NCI-H1417 (cell line): Measurements from ENCODE around the gene CDC42EP3.

Experiments
- DNase-seq, 3 experiments: peaks; one replicate each; lab custom pipeline; 2025; lab: John Stamatoyannopoulos, UW

Gene CDC42EP3, protein sequence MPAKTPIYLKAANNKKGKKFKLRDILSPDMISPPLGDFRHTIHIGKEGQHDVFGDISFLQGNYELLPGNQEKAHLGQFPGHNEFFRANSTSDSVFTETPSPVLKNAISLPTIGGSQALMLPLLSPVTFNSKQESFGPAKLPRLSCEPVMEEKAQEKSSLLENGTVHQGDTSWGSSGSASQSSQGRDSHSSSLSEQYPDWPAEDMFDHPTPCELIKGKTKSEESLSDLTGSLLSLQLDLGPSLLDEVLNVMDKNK

GRCh38 chr2:37671009-37671815, at the start of gene CDC42EP3:
Gene CDC42EP3 (minus strand): TSS chr2:37671642. CDS start chr2:37646587, 25,055 bp downstream.
- peak; percentile 56 to 94 (median 94) for DNase-seq

GRCh38 chr2:37721201-37721560, 49.7 kb upstream of the CDC42EP3 start:
- no peak for DNase-seq

GRCh38 chr2:37720533-37721200, 49.2 kb upstream of the CDC42EP3 start:
- no peak for DNase-seq

- no peak for DNase-seq
Observed at GRCh38 chr2:37718515-37719161, 47.2 kb upstream of the CDC42EP3 start.

DNA sequence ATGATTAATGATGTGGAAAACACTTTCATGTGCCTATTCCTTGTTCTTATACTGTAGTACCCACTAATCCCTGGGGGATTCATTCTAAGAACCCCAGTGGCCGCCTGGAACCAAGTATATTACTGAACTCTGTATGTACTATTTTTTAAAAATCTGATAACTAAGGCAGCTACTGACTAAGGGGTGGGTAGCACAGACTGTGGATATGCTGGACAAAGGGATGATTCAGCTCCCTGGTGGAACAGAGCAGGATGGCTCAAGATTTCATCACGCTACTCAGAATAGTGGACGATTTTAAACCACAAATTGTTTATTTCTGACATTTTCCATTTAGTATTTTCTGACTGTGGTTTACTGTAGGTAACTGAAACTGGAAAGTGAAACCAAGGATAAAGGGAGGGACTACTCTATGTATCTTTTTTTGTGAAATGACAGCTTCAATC, 41.8 kb upstream of the CDC42EP3 start:
- no peak for DNase-seq

GRCh38 chr2:37711831-37712230, 40.4 kb upstream of the CDC42EP3 start:
- no peak for DNase-seq

DNA sequence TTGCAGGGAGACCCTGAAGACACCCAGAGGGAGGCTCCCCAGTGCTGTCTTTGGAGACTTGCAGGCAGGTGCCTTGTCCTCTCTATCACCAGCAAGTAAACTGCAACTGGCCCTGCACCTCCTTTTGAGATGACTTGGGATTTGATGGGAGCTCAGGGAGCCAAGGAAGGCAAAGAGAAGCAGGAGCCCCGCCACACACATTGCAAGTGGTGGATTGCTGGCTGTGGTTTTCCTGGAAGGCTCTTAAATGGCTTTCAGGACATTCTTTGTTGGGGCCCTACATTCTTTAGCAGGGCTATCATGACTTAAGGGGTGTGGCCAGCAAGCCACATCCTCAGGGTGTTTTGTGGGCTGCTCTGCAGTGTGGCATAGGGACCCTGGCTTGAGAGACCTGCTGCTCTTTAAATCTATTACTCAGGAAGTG, 39.9 kb upstream of the CDC42EP3 start:
- no peak for DNase-seq

GRCh38 chr2:37709111-37709510, 37.7 kb upstream of the CDC42EP3 start:
- DNase-seq = no peak

- DNase-seq = no peak
Observed at GRCh38 chr2:37708146-37708545, 36.7 kb upstream of the CDC42EP3 start.

GRCh38 chr2:37707393-37707792, 36.0 kb upstream of the CDC42EP3 start:
- no peak for DNase-seq

DNA sequence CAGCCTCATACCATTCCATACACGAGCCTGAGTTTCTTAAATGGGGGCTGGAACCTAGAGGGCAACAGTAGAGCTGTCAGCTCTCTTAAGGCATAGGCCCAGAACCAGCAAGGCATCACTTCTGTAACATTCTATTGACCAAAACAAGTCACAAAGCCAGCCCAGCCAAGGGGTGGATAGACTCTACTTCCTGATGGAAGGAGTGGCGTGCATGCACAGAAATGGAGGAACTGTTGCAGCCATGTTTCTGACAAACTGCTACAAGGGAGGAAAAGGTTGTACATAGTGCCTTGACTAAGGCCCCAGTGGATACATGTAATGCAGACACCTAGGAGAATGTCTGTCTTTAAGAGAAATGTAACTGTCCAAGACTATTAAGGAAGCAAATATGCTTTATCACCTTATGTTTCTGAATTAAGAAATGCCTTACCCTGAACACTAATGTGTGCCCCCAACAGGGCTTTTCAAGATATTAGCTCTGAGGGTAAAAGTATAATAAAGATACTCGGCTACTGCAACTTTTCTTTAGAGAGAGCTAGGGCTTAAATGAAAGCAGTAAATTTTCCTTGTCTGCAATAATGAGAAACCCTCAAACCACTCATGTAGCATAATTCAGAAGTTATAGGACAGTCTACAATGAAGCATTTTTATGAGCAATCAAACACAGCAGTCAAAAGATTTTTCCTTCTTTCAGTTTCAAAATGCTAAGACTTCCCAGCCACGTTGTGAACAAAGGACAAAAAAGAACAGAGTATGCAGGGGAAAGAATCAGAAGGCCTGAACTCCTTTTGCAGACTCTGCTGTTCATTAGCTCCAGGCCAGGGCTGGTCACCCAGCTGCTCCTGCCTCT, 35.1 kb upstream of the CDC42EP3 start:
- DNase-seq = no peak

DNA sequence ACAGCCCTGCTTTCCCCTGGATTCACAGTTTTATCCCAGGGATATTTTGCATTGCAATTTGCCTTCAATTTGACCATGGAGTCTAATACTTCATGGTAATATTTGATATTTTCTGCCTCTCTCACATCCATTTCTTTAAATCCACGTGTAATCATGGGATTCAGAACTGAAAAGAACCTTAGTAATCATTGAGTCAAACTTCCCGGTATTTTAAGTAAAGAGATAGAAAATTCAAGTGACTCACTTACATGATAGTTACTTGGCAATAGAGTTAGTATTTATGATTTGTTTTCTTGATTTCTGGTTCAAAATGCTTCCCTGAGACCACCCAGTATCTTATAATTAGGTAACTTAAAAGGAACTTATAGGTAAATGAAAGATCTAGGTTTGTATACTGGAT, 33.7 kb upstream of the CDC42EP3 start:
- no peak for DNase-seq

GRCh38 chr2:37698931-37699481, 27.6 kb upstream of the CDC42EP3 start:
- DNase-seq = no peak

- DNase-seq = no peak
Observed at GRCh38 chr2:37695336-37695735, 23.9 kb upstream of the CDC42EP3 start.

GRCh38 chr2:37692711-37693110, 21.3 kb upstream of the CDC42EP3 start:
- no peak for DNase-seq

DNA sequence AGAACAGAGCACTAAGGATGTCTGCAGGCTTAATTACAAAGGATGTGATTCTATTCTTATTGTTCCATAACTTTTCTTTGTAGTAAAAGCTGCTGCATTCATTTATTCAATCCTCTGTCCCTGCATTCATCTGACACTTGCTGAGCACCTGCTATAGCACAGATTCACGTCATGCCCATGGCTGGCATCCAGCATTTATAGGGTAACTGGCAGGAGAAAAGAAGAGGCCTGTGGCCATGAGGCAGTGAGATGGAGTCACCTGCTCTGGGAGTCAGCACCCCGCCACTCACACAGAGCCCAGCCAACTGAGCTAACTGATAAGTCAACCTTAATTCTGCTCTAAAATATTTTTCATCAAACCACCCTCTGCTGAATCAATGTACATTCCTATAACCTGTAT, 18.3 kb upstream of the CDC42EP3 start:
- no peak for DNase-seq

- DNase-seq = no peak
Observed at GRCh38 chr2:37688771-37689468, 17.5 kb upstream of the CDC42EP3 start.

GRCh38 chr2:37686792-37687526, 15.5 kb upstream of the CDC42EP3 start:
- no peak for DNase-seq

- DNase-seq = no peak
Observed at GRCh38 chr2:37684809-37685208, 13.4 kb upstream of the CDC42EP3 start.
